Suprapubic skin (tissue), 4 donors: ENCODE results near the gene ARHGEF39.

Source experiments
- POLR2A ChIP-seq, 2 donors: fragments of 450-650 bp; IDR thresholded peaks; one replicate each; pipeline ENCODE4 v1.6.1; 2017; ENCODE audit warnings: antibody characterized with exemption in 2 of 2, mild to moderate bottlenecking in 2 of 2, moderate library complexity in 2 of 2
- POLR2AphosphoS5 ChIP-seq, 3 donors: sonication (generic); formaldehyde crosslinking; IDR thresholded peaks; one replicate each; pipeline ENCODE4 v1.6.1; 2017; ENCODE audit warnings: antibody characterized with exemption in 3 of 3
- TF ChIP-seq, protein P1 (sequence below), 2 donors: fragments of 200-600 bp in 1 of 2; fragments of 450-650 bp in 1 of 2; sonication (generic) in 1 of 2; IDR thresholded peaks; one replicate each; pipeline ENCODE4 v1.5.1; 2016 to 2019; ENCODE audit warnings: antibody characterized with exemption in 2 of 2, mild to moderate bottlenecking in 1 of 2, moderate library complexity in 1 of 2

DNA sequence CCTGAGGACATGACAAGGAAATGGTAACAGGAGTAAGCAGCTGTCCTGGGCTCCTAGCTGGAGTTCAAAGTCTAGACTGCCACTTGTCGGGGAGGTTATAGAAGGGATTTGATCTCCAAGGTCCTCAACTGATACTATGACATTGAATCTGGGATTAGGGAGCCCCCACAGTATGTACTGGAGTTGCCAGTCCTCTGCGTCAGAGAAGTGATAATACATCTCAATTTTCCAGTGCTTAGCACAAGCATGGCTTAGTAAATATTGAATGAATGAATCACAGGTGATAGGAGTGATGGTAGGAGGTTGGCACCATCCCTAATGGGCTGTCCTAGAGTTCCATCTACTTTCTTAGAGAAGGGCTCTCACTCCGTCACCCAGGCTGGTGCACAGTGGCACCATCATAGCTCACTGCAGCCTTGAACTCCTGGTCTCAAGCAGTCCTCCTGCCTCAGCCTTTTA lies 31.0 kb upstream of the ARHGEF39 start:
- TF ChIP-seq POLR2A (IDR thresholded peaks at IDR 0.05) (no peak), POLR2AphosphoS5 (IDR thresholded peaks at IDR 0.05) (no peak)
- TF ChIP-seq, protein P1, sequence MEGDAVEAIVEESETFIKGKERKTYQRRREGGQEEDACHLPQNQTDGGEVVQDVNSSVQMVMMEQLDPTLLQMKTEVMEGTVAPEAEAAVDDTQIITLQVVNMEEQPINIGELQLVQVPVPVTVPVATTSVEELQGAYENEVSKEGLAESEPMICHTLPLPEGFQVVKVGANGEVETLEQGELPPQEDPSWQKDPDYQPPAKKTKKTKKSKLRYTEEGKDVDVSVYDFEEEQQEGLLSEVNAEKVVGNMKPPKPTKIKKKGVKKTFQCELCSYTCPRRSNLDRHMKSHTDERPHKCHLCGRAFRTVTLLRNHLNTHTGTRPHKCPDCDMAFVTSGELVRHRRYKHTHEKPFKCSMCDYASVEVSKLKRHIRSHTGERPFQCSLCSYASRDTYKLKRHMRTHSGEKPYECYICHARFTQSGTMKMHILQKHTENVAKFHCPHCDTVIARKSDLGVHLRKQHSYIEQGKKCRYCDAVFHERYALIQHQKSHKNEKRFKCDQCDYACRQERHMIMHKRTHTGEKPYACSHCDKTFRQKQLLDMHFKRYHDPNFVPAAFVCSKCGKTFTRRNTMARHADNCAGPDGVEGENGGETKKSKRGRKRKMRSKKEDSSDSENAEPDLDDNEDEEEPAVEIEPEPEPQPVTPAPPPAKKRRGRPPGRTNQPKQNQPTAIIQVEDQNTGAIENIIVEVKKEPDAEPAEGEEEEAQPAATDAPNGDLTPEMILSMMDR (IDR thresholded peaks at IDR 0.05), result no peak
